GM19395 (cell line): Measurements from ENCODE around the gene CTNNA3.

Source experiments
- ATAC-seq: cut with Tn5 transposase; IDR thresholded peaks from one replicate; pipeline ENCODE4 v1.9.1; 2021; ENCODE audit warnings: mild to moderate bottlenecking, moderate library complexity; ENCODE audit not compliant: unreplicated experiment

CTNNA3 gene

DNA sequence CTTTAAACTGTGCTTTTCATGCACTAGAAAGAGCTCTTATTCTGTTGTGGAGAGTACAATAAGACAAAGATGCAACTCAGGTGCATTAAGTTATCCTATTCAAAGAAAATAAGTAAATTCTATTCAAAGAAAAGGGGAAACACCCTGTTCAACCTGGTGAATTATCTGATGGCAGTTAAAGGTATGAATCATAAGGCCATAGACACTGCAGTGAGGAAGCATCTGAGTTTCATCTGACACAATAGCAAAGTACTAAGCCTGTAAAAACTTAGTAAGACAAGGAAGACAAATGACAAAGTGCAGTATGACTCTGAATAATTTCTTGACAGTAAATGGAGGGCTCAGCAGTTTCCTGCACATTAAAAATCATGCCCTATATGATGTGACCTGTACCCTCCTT, 861.2 kb downstream of the CTNNA3 start:
- no peak for ATAC-seq

GRCh38 chr10:66833861-66834260, 862.1 kb downstream of the CTNNA3 start:
- ATAC-seq: no peak

GRCh38 chr10:66832781-66833422, 863.1 kb downstream of the CTNNA3 start:
- ATAC-seq: no peak

DNA sequence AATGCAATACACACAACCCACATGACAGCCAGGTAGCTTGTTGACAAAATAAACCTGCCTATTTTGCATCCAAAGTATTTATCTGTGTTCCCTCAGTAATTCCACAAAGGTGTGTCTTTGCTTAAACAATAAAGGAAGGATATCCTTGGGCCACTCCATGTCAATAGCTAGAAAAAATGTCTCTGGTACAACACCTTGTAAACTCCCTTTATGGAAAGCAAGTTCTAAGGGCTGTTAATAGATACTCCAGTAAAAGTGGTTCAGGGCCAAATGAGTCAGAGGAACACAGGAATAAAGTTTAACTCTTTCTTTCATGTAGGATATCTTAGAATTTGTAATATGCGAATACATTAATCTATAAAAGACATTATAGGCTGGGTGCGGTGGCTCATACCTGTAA, 867.0 kb downstream of the CTNNA3 start:
- ATAC-seq: no peak

GRCh38 chr10:66827353-66827752, 868.6 kb downstream of the CTNNA3 start:
- ATAC-seq: no peak

- ATAC-seq: no peak
Measured at GRCh38 chr10:66823301-66823700, 872.7 kb downstream of the CTNNA3 start.

- ATAC-seq: no peak
Measured at GRCh38 chr10:66822801-66823200, 873.2 kb downstream of the CTNNA3 start.

DNA sequence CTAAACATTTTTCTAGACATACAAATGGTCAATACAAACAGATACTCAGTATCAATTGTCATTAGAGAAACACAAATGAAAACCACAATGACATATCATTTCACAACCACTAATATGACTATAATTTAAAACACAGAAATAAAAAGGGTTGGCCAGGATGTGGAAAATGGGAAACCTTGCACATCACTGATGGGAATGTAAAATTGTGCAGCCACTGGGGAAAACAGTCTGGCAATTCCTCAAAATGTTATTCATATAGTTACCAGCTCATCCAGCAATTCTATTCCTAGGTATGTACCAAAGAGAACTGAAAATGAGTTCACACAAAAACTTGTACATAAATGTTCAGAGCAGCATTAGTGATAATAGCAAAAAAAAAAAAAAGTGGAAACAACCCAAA, 876.3 kb downstream of the CTNNA3 start:
- ATAC-seq: no peak

DNA sequence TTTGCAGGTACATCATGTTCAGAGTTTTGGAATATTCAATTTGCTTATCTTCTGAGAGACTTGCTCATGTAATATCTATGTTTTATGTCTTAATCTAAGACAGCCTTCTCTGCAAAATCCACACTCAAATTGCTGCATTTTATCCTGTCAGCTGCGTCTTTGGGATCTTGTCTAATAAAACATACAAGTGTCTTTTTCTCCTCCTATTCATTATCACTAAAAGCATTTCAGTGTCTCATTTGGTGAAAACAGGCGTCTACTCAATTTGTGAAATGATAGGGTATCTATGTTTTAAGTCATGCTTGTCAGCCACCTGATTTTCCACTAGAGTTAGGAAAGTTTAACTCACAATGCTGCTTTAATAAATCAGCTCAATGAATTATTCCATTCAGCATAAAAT, 882.9 kb downstream of the CTNNA3 start:
- ATAC-seq: no peak

- ATAC-seq: no peak
Measured at GRCh38 chr10:66811211-66811610, 884.8 kb downstream of the CTNNA3 start.

GRCh38 chr10:66809402-66809801, 886.6 kb downstream of the CTNNA3 start:
- no peak for ATAC-seq

DNA sequence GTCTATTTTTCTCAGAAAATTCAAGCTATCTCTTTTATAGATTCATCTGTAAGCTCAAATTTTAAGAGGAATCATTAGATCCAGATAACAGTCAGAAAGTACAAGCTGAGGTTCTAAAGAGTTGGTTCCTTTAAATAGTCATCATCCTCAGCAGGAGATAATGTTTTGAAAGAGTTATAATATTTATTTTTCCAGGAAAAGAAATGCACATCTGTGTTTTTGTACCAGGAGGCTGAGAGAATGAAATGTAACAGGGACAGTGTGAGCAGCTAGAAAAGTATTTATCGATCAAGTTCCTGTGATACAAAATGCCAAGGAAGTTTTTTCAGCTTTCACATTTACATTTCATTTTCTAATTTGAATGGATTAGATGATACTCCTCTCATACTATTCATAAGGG, 890.4 kb downstream of the CTNNA3 start:
- no peak for ATAC-seq

DNA sequence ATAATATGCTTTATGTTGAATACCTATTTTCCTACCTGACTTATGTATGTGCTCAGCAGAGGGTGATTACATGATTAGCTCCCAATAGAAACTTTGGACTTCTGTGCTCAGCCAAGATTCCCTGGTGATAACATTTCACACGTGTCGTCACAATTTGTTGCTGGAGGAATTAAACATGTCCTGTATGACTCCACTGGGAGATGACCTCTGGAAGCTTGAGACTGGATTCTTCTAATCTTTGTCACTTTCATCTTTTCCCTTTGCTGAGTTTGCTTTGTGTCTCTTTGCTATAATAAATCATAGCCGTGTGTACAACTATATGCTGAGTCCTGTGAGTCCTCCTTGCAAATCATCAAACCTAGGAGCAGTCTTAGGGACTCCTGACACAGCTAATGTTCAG, 891.0 kb downstream of the CTNNA3 start:
- no peak for ATAC-seq

DNA sequence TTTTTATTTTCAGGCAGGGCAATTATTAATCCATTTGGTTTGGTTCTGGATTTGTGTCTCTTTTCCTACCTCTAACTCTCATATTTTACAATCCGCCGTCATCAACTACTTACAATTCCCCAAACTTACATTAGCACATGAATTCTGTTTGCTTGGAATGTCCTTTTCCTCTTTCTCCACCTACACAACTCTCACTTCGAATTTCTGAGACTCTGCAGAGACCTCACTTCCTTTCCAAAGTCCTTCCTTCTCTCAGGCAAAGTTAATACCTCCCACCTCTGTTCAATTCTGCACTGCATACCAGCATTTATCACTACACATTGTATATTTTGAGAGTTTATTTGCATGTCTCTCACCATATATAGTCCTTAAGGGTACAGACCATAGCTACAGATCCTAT, 892.8 kb downstream of the CTNNA3 start:
- ATAC-seq: no peak

- ATAC-seq: no peak
Measured at GRCh38 chr10:66799474-66799873, 896.5 kb downstream of the CTNNA3 start.

- no peak for ATAC-seq
Measured at GRCh38 chr10:66795866-66796265, 900.1 kb downstream of the CTNNA3 start.

GRCh38 chr10:66792441-66792840, 903.6 kb downstream of the CTNNA3 start:
- no peak for ATAC-seq

DNA sequence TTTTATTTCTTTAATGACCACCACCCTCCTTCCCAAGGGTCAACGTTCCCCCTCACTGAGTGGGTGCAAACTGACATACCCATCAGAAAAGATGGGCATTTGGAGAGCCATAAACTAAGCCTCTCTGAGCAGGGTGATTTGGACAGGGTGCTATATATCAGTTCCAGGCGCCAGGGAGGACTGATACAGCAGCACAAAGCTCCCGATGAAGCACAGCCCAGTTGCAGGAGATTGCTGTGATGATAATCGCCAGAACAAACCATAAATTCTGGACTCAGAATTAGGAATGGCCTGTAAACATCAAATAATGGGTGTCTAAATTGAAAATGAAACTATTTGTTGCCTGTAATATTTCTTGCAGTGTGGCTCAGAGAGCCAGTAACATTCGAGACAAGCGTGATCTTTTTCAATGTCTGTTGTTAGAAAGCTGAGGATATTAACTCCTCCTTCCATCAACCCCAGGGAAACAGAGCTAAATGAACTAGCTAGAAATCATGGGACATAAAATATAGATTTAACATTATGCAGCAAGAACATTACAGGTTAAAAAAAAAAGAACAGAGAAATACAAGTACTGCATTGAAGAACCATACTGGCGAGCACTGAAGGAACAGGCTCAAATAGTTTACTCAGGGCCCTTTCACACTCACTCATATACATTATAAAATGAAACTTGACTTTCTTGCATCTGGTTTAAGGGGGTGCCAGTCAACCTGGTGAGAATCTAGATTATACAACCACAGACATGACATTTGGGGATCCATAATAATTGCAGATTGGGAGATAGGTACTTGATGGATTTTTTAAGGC, 907.6 kb downstream of the CTNNA3 start:
- no peak for ATAC-seq

DNA sequence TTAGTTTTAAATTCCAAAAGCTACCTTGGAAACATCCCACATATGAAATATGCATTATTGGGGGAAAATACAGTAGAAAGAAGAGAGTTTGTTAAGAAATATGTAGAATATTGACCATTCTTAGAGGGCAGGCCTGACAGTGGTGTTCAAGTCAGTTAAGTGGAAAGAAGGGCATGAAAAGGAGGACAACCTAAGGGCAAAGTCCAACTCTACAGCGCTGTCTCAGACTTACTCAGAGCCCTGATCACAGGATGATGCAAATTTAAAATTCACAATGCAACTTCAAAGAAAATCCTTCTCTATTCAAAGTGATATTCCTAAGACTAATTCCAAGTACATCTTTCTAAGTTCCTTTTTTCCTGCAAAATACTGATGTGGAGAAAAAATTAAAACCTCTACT, 909.3 kb downstream of the CTNNA3 start:
- ATAC-seq: no peak

DNA sequence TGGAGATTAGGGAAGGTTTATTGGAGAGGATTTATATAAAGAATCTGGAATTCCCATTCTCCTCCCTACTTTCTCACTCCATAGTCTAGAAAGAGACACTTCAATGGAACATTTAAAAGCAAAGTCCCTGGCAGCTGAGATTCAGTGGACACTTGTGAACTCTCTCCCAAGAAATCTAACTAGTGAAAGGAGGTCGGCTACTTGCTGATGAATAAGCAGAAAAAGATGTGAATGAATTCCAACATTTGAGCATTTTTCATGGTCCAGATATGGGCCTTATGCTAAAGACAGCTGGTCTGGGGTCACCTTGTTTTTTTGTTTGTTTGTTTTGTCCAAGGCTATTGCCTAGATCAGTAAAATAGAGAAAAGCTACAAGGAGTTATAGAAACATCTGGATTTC, 911.2 kb downstream of the CTNNA3 start:
- no peak for ATAC-seq

DNA sequence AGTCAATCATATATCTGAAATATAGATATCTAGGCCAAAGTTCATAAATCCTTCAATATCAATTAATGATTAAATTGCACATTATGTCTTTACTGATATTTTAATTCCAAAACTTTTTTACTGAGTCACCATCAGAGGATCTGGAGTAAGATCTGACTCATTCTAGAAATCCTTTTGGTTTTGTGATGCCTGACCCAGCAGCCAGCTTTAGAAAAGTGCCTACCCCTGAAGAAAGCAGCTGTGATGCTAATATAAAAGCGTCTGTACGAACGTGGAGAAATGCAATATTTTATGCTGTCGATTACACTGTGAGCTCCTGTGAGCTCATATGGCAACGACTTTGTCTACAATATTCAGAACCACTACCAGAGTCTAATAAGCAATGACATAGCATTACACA, 912.7 kb downstream of the CTNNA3 start:
- no peak for ATAC-seq

GRCh38 chr10:66782776-66783175, 913.2 kb downstream of the CTNNA3 start:
- no peak for ATAC-seq

DNA sequence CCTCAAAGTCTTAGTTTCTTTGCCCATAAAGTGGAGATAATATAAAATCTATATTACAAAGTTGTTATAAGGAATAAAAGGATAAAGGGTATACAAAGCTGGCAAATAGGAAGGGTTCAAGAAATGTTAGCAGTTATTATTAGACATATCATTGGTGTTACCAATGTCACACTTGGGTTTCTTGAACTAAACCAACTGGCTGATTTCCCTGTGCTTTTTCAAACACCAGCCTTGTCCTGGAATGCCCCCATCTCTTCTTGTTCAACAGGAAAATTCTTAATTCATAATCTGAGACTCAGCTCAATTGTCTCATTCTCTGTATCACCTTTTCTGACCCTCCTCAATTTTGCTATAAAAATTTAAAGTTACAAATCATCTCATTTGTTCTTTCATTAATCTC, 913.9 kb downstream of the CTNNA3 start:
- no peak for ATAC-seq
